GM23338 (cell line): ENCODE data around the gene NMBR. TPM values are rescaled to one million over a fixed set of nuclear protein-coding genes. Genes with fewer than 3 reads are reported as not detected.

ENCODE experiments used
- ATAC-seq: fragments of 200-7000 bp; cut with Tn5 transposase; 3 replicates; pipeline ENCODE4 v1.9.1; 2020
- DNase-seq: peaks from one replicate; pipeline ENCODE4 v3.0.0-alpha.2; 2015; ENCODE audit warnings: low spot score
- H2AFZ ChIP-seq: fragments of 200-600 bp; sonication (generic); 2 replicates; pipeline ENCODE4 v1.8.0; 2016; ENCODE audit warnings: antibody characterized with exemption, mild to moderate bottlenecking, moderate library complexity
- H3F3A ChIP-seq: fragments of 200-600 bp; sonication (generic); replicated peaks from 2 replicates; pipeline ENCODE4 v1.8.0; 2017; ENCODE audit warnings: antibody characterized with exemption, mixed run types, low read depth
- H3K27ac ChIP-seq: fragments of 200-600 bp; sonication (generic); 2 replicates; pipeline ENCODE4 v1.6.1; 2016; ENCODE audit warnings: low read depth
- H3K27me3 ChIP-seq: fragments of 200-600 bp; sonication (generic); 2 replicates; pipeline ENCODE4 v1.8.0; 2016; ENCODE audit warnings: mild to moderate bottlenecking, mixed run types, moderate library complexity; ENCODE audit not compliant: insufficient read depth
- H3K36me3 ChIP-seq: fragments of 200-600 bp; sonication (generic); 2 replicates; pipeline ENCODE4 v1.8.0; 2016; ENCODE audit warnings: mild to moderate bottlenecking; ENCODE audit not compliant: insufficient read depth
- H3K4me1 ChIP-seq: fragments of 200-600 bp; sonication (generic); 2 replicates; pipeline ENCODE4 v1.8.0; 2016; ENCODE audit warnings: mild to moderate bottlenecking, moderate library complexity; ENCODE audit not compliant: insufficient read depth
- H3K4me2 ChIP-seq: fragments of 200-600 bp; sonication (generic); 2 replicates; pipeline ENCODE4 v1.7.1; 2017; ENCODE audit warnings: mixed run types
- H3K4me3 ChIP-seq: fragments of 200-600 bp; sonication (generic); 2 replicates; pipeline ENCODE4 v1.6.1; 2016; ENCODE audit warnings: mixed run types
- H3K79me2 ChIP-seq: fragments of 200-600 bp; sonication (generic); replicated peaks from 2 replicates; pipeline ENCODE4 v1.8.0; 2017; ENCODE audit warnings: mild to moderate bottlenecking; ENCODE audit not compliant: insufficient read depth
- H3K9me2 ChIP-seq: fragments of 200-600 bp; sonication (generic); 2 replicates; pipeline ENCODE4 v1.8.0; 2017; ENCODE audit not compliant: insufficient read depth
- H4K20me1 ChIP-seq: fragments of 200-600 bp; sonication (generic); replicated peaks from 2 replicates; pipeline ENCODE4 v1.8.0; 2017; ENCODE audit warnings: mild to moderate bottlenecking; ENCODE audit not compliant: insufficient read depth
- H3K27ac Mint-ChIP-seq: 2 replicates; pipeline ENCODE4 v1.8.0; 2020; ENCODE audit warnings: inconsistent platforms, mild to moderate bottlenecking, moderate library complexity, mixed read lengths
- H3K27me3 Mint-ChIP-seq: 3 replicates; pipeline ENCODE4 v1.8.0; 2022; ENCODE audit warnings: low read depth, mild to moderate bottlenecking, moderate library complexity, mixed read lengths, inconsistent platforms; ENCODE audit not compliant: insufficient read depth, poor library complexity
- H3K36me3 Mint-ChIP-seq: 3 replicates; pipeline ENCODE4 v1.8.0; 2021; ENCODE audit warnings: low read depth, mild to moderate bottlenecking, inconsistent platforms, moderate library complexity, mixed read lengths
- H3K4me1 Mint-ChIP-seq: 3 replicates; pipeline ENCODE4 v1.8.0; 2020; ENCODE audit warnings: mild to moderate bottlenecking, inconsistent platforms, mixed read lengths
- H3K4me3 Mint-ChIP-seq: 3 replicates; pipeline ENCODE4 v1.8.0; 2021; ENCODE audit warnings: moderate library complexity, mild to moderate bottlenecking, inconsistent platforms, mixed read lengths
- H3K9me3 Mint-ChIP-seq: 3 replicates; pipeline ENCODE4 v1.8.0; 2020; ENCODE audit warnings: moderate library complexity, mild to moderate bottlenecking, inconsistent platforms, mixed read lengths
- CREB1 ChIP-seq: fragments of 250-450 bp; sonication (Bioruptor Pico); IDR thresholded peaks from 2 replicates; pipeline ENCODE4 v1.5.0; 2020; ENCODE audit warnings: low read depth, mild to moderate bottlenecking, moderate library complexity
- EZH2 ChIP-seq: fragments of 200-600 bp; sonication (generic); IDR thresholded peaks from one replicate; pipeline ENCODE4 v1.8.0; 2017; ENCODE audit warnings: antibody characterized with exemption, mild to moderate bottlenecking, low read depth; ENCODE audit not compliant: unreplicated experiment
- EZH2phosphoT487 ChIP-seq: fragments of 200-600 bp; sonication (generic); IDR thresholded peaks from one replicate; pipeline ENCODE4 v1.8.1; 2018; ENCODE audit warnings: antibody characterized with exemption; ENCODE audit not compliant: unreplicated experiment
- JUNB ChIP-seq: IDR thresholded peaks from one replicate; pipeline ENCODE4 v1.6.1; 2016; ENCODE audit warnings: antibody characterized with exemption; ENCODE audit not compliant: unreplicated experiment
- NANOG ChIP-seq: IDR thresholded peaks from 2 replicates; pipeline ENCODE4 v1.6.1; 2016; ENCODE audit warnings: antibody characterized with exemption, borderline replicate concordance
- POLR2AphosphoS5 ChIP-seq: IDR thresholded peaks from 2 replicates; pipeline ENCODE4 v1.6.1; 2016; ENCODE audit warnings: antibody characterized with exemption, low read depth
- STAT1 ChIP-seq: IDR thresholded peaks from one replicate; pipeline ENCODE4 v1.6.1; 2016; ENCODE audit warnings: antibody characterized with exemption; ENCODE audit not compliant: unreplicated experiment
- ZNF114 ChIP-seq: fragments of 250-450 bp; sonication (Bioruptor Pico); IDR thresholded peaks from 2 replicates; pipeline ENCODE4 v1.5.0; 2020; ENCODE audit warnings: mild to moderate bottlenecking, moderate library complexity
- ZNF331 ChIP-seq: fragments of 250-450 bp; sonication (Bioruptor Pico); IDR thresholded peaks from 2 replicates; pipeline ENCODE4 v1.5.0; 2020; ENCODE audit warnings: low read depth, mild to moderate bottlenecking, moderate library complexity
- polyA plus RNA-seq: library from polyadenylated mRNA; unstranded; fragments of >200 nt; fragmentation: Nextera tagmentation; extraction: Ambion mirVana; gene quantifications from 2 replicates; pipeline ENCODE4 v1.2.1, GENCODE V29; 2016
- total RNA-seq: library from RNA; depleted of rRNA; stranded (reverse); fragments of >200 nt; shearing (Covaris generic); gene quantifications from 2 replicates; pipeline ENCODE4 v1.2.3, GENCODE V29; 2014
- TF ChIP-seq, protein P1 (sequence below), 2 experiments: fragments of 200-600 bp in 1 of 2; sonication (generic) in 1 of 2; conservative IDR thresholded peaks; 2 replicates each; pipeline versions ENCODE4 v1.5.1 to v1.6.1; 2016 to 2017; ENCODE audit warnings: antibody characterized with exemption in 2 of 2, low read depth in 2 of 2, mild to moderate bottlenecking in 2 of 2, moderate library complexity in 1 of 2
- TF ChIP-seq, protein P2 (sequence below): IDR thresholded peaks from 2 replicates; pipeline ENCODE4 v1.6.1; 2016; ENCODE audit warnings: antibody characterized with exemption
- TF ChIP-seq, protein P3 (sequence below): IDR thresholded peaks from one replicate; pipeline ENCODE4 v1.6.1; 2018; ENCODE audit warnings: antibody characterized with exemption; ENCODE audit not compliant: unreplicated experiment
- TF ChIP-seq, protein P4 (sequence below): fragments of 250-450 bp; sonication (Bioruptor Pico); IDR thresholded peaks from 2 replicates; pipeline ENCODE4 v1.5.0; 2020; ENCODE audit warnings: mild to moderate bottlenecking, moderate library complexity

The NMBR gene
- total and polyA plus RNA-seq, 2 experiments from 2014 or later: not detected

DNA sequence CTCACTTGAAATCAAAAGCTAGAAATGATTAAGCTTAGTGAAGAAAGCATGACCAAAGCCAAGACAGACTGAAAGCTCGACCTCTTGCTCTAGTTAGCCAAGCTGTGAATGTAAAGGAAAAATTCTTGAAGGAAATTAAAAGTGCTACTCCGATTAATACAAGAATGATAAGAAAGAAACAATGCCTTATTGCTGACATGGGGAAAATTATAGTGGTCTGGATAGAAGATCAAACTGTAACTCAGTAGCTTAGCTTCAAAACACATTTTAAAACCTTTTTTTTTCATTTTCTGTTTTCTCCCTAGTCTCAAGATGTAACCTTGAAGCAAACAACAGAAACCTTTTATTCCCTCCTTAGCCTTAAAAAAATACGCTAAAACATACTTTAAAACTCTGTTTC is 25.6 kb downstream of the NMBR start:
- no peaks in the 10 kb centered on the region for H4K20me1 ChIP-seq
- no peaks in the 10 kb centered on the region for H3K4me1 ChIP-seq
- H3K36me3 ChIP-seq: no peaks in the 10 kb centered on the region
- no peak overlapping the region; the same call in 1 of the 2 replicates for H2AFZ ChIP-seq
- H3K27ac ChIP-seq: no peak overlapping the region
- H3K27me3 ChIP-seq: no peaks in the 10 kb centered on the region
- Mint-ChIP-seq H3K9me3 (no peaks in the 10 kb centered on the region), H3K36me3 (no peaks in the 10 kb centered on the region), H3K27me3 (no peaks in the 10 kb centered on the region), H3K4me3 (no peak overlapping the region), H3K27ac (no peak overlapping the region), H3K4me1 (no peaks in the 10 kb centered on the region)
- no peak for ATAC-seq
- no peaks in the 10 kb centered on the region for H3F3A ChIP-seq
- no peaks in the 10 kb centered on the region for H3K9me2 ChIP-seq
- no peak overlapping the region for H3K4me3 ChIP-seq
- H3K4me2 ChIP-seq: no peak overlapping the region
- H3K79me2 ChIP-seq: no peaks in the 10 kb centered on the region
- TF ChIP-seq NANOG: no peak
- TF ChIP-seq, protein P1, sequence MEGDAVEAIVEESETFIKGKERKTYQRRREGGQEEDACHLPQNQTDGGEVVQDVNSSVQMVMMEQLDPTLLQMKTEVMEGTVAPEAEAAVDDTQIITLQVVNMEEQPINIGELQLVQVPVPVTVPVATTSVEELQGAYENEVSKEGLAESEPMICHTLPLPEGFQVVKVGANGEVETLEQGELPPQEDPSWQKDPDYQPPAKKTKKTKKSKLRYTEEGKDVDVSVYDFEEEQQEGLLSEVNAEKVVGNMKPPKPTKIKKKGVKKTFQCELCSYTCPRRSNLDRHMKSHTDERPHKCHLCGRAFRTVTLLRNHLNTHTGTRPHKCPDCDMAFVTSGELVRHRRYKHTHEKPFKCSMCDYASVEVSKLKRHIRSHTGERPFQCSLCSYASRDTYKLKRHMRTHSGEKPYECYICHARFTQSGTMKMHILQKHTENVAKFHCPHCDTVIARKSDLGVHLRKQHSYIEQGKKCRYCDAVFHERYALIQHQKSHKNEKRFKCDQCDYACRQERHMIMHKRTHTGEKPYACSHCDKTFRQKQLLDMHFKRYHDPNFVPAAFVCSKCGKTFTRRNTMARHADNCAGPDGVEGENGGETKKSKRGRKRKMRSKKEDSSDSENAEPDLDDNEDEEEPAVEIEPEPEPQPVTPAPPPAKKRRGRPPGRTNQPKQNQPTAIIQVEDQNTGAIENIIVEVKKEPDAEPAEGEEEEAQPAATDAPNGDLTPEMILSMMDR (conservative IDR thresholded peaks at IDR 0.05; ENCODE audit: low read depth in 2 of 2): no peak
- TF ChIP-seq ZNF114 (CRISPR knock-in tag): no peak
- TF ChIP-seq, protein P2, sequence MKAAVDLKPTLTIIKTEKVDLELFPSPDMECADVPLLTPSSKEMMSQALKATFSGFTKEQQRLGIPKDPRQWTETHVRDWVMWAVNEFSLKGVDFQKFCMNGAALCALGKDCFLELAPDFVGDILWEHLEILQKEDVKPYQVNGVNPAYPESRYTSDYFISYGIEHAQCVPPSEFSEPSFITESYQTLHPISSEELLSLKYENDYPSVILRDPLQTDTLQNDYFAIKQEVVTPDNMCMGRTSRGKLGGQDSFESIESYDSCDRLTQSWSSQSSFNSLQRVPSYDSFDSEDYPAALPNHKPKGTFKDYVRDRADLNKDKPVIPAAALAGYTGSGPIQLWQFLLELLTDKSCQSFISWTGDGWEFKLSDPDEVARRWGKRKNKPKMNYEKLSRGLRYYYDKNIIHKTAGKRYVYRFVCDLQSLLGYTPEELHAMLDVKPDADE: no peak
- TF ChIP-seq, protein P3, sequence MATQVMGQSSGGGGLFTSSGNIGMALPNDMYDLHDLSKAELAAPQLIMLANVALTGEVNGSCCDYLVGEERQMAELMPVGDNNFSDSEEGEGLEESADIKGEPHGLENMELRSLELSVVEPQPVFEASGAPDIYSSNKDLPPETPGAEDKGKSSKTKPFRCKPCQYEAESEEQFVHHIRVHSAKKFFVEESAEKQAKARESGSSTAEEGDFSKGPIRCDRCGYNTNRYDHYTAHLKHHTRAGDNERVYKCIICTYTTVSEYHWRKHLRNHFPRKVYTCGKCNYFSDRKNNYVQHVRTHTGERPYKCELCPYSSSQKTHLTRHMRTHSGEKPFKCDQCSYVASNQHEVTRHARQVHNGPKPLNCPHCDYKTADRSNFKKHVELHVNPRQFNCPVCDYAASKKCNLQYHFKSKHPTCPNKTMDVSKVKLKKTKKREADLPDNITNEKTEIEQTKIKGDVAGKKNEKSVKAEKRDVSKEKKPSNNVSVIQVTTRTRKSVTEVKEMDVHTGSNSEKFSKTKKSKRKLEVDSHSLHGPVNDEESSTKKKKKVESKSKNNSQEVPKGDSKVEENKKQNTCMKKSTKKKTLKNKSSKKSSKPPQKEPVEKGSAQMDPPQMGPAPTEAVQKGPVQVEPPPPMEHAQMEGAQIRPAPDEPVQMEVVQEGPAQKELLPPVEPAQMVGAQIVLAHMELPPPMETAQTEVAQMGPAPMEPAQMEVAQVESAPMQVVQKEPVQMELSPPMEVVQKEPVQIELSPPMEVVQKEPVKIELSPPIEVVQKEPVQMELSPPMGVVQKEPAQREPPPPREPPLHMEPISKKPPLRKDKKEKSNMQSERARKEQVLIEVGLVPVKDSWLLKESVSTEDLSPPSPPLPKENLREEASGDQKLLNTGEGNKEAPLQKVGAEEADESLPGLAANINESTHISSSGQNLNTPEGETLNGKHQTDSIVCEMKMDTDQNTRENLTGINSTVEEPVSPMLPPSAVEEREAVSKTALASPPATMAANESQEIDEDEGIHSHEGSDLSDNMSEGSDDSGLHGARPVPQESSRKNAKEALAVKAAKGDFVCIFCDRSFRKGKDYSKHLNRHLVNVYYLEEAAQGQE: no peak
- no peak for TF ChIP-seq EZH2
- no peak for TF ChIP-seq EZH2phosphoT487
- TF ChIP-seq, protein P4, sequence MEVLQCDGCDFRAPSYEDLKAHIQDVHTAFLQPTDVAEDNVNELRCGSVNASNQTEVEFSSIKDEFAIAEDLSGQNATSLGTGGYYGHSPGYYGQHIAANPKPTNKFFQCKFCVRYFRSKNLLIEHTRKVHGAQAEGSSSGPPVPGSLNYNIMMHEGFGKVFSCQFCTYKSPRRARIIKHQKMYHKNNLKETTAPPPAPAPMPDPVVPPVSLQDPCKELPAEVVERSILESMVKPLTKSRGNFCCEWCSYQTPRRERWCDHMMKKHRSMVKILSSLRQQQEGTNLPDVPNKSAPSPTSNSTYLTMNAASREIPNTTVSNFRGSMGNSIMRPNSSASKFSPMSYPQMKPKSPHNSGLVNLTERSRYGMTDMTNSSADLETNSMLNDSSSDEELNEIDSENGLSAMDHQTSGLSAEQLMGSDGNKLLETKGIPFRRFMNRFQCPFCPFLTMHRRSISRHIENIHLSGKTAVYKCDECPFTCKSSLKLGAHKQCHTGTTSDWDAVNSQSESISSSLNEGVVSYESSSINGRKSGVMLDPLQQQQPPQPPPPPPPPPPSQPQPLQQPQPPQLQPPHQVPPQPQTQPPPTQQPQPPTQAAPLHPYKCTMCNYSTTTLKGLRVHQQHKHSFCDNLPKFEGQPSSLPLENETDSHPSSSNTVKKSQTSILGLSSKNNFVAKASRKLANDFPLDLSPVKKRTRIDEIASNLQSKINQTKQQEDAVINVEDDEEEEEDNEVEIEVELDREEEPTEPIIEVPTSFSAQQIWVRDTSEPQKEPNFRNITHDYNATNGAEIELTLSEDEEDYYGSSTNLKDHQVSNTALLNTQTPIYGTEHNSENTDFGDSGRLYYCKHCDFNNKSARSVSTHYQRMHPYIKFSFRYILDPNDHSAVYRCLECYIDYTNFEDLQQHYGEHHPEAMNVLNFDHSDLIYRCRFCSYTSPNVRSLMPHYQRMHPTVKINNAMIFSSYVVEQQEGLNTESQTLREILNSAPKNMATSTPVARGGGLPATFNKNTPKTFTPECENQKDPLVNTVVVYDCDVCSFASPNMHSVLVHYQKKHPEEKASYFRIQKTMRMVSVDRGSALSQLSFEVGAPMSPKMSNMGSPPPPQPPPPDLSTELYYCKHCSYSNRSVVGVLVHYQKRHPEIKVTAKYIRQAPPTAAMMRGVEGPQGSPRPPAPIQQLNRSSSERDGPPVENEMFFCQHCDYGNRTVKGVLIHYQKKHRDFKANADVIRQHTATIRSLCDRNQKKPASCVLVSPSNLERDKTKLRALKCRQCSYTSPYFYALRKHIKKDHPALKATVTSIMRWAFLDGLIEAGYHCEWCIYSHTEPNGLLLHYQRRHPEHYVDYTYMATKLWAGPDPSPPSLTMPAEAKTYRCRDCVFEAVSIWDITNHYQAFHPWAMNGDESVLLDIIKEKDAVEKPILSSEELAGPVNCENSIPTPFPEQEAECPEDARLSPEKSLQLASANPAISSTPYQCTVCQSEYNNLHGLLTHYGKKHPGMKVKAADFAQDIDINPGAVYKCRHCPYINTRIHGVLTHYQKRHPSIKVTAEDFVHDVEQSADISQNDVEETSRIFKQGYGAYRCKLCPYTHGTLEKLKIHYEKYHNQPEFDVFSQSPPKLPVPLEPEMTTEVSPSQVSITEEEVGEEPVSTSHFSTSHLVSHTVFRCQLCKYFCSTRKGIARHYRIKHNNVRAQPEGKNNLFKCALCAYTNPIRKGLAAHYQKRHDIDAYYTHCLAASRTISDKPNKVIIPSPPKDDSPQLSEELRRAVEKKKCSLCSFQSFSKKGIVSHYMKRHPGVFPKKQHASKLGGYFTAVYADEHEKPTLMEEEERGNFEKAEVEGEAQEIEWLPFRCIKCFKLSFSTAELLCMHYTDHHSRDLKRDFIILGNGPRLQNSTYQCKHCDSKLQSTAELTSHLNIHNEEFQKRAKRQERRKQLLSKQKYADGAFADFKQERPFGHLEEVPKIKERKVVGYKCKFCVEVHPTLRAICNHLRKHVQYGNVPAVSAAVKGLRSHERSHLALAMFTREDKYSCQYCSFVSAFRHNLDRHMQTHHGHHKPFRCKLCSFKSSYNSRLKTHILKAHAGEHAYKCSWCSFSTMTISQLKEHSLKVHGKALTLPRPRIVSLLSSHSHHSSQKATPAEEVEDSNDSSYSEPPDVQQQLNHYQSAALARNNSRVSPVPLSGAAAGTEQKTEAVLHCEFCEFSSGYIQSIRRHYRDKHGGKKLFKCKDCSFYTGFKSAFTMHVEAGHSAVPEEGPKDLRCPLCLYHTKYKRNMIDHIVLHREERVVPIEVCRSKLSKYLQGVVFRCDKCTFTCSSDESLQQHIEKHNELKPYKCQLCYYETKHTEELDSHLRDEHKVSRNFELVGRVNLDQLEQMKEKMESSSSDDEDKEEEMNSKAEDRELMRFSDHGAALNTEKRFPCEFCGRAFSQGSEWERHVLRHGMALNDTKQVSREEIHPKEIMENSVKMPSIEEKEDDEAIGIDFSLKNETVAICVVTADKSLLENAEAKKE (CRISPR knock-in tag): no peak
- no peak for TF ChIP-seq CREB1 (CRISPR knock-in tag)
- TF ChIP-seq POLR2AphosphoS5: no peak
- TF ChIP-seq ZNF331: no peak
- TF ChIP-seq STAT1: no peak
- TF ChIP-seq JUNB: no peak
- no peak for DNase-seq
